ENCODE results near the gene KIF5C.
"Not testable (repeated sequence)": the region's sequence is repeated elsewhere in the genome, so short reads cannot be mapped to it uniquely, and the experiment has no call there.

KIF5C gene

GRCh38 chr2:148967578-148967977, 92.6 kb downstream of the KIF5C start:
- DNase-seq = no peak

GRCh38 chr2:148968301-148968700, 93.3 kb downstream of the KIF5C start:
- no peak for DNase-seq

GRCh38 chr2:148968776-148969319, 93.8 kb downstream of the KIF5C start:
- no peak for DNase-seq

GRCh38 chr2:148969659-148970061, 94.6 kb downstream of the KIF5C start:
- no peak for DNase-seq

- DNase-seq = no peak
Observed at GRCh38 chr2:148970385-148970784, 95.4 kb downstream of the KIF5C start.

GRCh38 chr2:148971547-148971946, 96.5 kb downstream of the KIF5C start:
- DNase-seq = no peak

GRCh38 chr2:148974095-148974494, 99.1 kb downstream of the KIF5C start:
- DNase-seq = no peak

GRCh38 chr2:148978026-148978685, 103.1 kb downstream of the KIF5C start:
- DNase-seq = no peak

GRCh38 chr2:148978706-148979105, 103.7 kb downstream of the KIF5C start:
- no peak for DNase-seq

- no peak for DNase-seq
Observed at GRCh38 chr2:148979164-148979918, 104.3 kb downstream of the KIF5C start.

- DNase-seq = no peak
Observed at GRCh38 chr2:148979919-148980277, 104.9 kb downstream of the KIF5C start.

GRCh38 chr2:148980496-148980895, 105.5 kb downstream of the KIF5C start:
- DNase-seq = not testable (repeated sequence)

- DNase-seq = no peak
Observed at GRCh38 chr2:148981324-148981723, 106.3 kb downstream of the KIF5C start.

GRCh38 chr2:148981781-148982180, 106.8 kb downstream of the KIF5C start:
- DNase-seq = no peak

- no peak for DNase-seq
Observed at GRCh38 chr2:148982282-148982681, 107.3 kb downstream of the KIF5C start.

- no peak for DNase-seq
Observed at GRCh38 chr2:148983896-148984295, 108.9 kb downstream of the KIF5C start.

- DNase-seq = no peak
Observed at GRCh38 chr2:148984449-148984848, 109.4 kb downstream of the KIF5C start.

- no peak for DNase-seq
Observed at GRCh38 chr2:148987286-148987685, 112.3 kb downstream of the KIF5C start.

GRCh38 chr2:148988337-148988736, 113.3 kb downstream of the KIF5C start:
- no peak for DNase-seq

GRCh38 chr2:148989882-148990493, 115.0 kb downstream of the KIF5C start:
- DNase-seq = peak; percentile 56 to 71

- no peak for DNase-seq
Observed at GRCh38 chr2:148990968-148991367, 115.9 kb downstream of the KIF5C start.

GRCh38 chr2:148992448-148992847, 117.4 kb downstream of the KIF5C start:
- no peak for DNase-seq

- no peak for DNase-seq
Observed at GRCh38 chr2:148993351-148993750, 118.3 kb downstream of the KIF5C start.

GRCh38 chr2:148994341-148994740, 119.3 kb downstream of the KIF5C start:
- DNase-seq = no peak
